KMS-11 (cell line): Measurements from ENCODE around the gene KATNAL1.

ENCODE experiments used
- H2AFZ ChIP-seq: fragments of 200-600 bp; sonication (generic); 2 replicates; pipeline ENCODE4 v1.6.1; 2016; ENCODE audit warnings: antibody characterized with exemption, mixed run types, low read depth
- H3K27ac ChIP-seq: fragments of 200-600 bp; sonication (generic); 2 replicates; pipeline ENCODE4 v1.6.1; 2016; ENCODE audit warnings: mild to moderate bottlenecking, mixed run types
- H3K27me3 ChIP-seq: fragments of 200-600 bp; sonication (generic); 2 replicates; pipeline ENCODE4 v1.6.1; 2017; ENCODE audit warnings: mild to moderate bottlenecking, low read depth, mixed run types, moderate library complexity; ENCODE audit not compliant: insufficient read depth
- H3K36me3 ChIP-seq: fragments of 200-600 bp; sonication (generic); 2 replicates; pipeline ENCODE4 v1.6.1; 2017; ENCODE audit warnings: mild to moderate bottlenecking, mixed run types; ENCODE audit not compliant: insufficient read depth
- H3K4me1 ChIP-seq: fragments of 200-600 bp; sonication (generic); 2 replicates; pipeline ENCODE4 v1.6.1; 2016; ENCODE audit warnings: mild to moderate bottlenecking, low read depth, mixed run types; ENCODE audit not compliant: poor library complexity, severe bottlenecking
- H3K4me2 ChIP-seq: fragments of 200-600 bp; sonication (generic); 2 replicates; pipeline ENCODE4 v1.7.0; 2016; ENCODE audit warnings: mild to moderate bottlenecking, mixed run types
- H3K4me3 ChIP-seq: fragments of 200-600 bp; sonication (generic); IDR thresholded peaks from 2 replicates; pipeline ENCODE4 v1.6.1; 2017; ENCODE audit warnings: low read depth, low read length, mixed read lengths; ENCODE audit not compliant: insufficient read depth
- H3K79me2 ChIP-seq: fragments of 200-600 bp; sonication (generic); 2 replicates; pipeline ENCODE4 v1.6.1; 2016; ENCODE audit warnings: low read depth, mixed run types; ENCODE audit not compliant: insufficient read depth
- H3K9ac ChIP-seq: fragments of 200-600 bp; sonication (generic); 2 replicates; pipeline ENCODE4 v1.6.1; 2016; ENCODE audit warnings: mild to moderate bottlenecking, mixed run types
- H4K20me1 ChIP-seq: fragments of 200-600 bp; sonication (generic); 2 replicates; pipeline ENCODE4 v1.6.1; 2016; ENCODE audit warnings: mild to moderate bottlenecking, mixed run types; ENCODE audit not compliant: insufficient read depth
- CTCF ChIP-seq: fragments of 200-600 bp; sonication (generic); conservative IDR thresholded peaks from 2 replicates; pipeline ENCODE4 v1.6.1; 2017; ENCODE audit warnings: low read depth, mild to moderate bottlenecking, antibody characterized with exemption, low read length, moderate library complexity, mixed read lengths

The KATNAL1 gene

GRCh38 chr13:30321256-30321655 lies 13.9 kb upstream of the KATNAL1 start:
- Histone ChIP-seq H3K36me3 (no peaks in the 10 kb centered on the region), H3K79me2 (no peaks in the 10 kb centered on the region), H3K27me3 (no peaks in the 10 kb centered on the region), H3K9ac (no peak overlapping the region), H3K4me2 (no peak overlapping the region), H4K20me1 (no peaks in the 10 kb centered on the region), H3K4me3 (no peak overlapping the region), H3K4me1 (no peaks in the 10 kb centered on the region), H2AFZ (no peak overlapping the region), H3K27ac (no peak overlapping the region)
- TF ChIP-seq CTCF = no peak

- no peak overlapping the region for H3K9ac ChIP-seq
- H3K4me2 ChIP-seq = no peak overlapping the region
- H2AFZ ChIP-seq = no peak overlapping the region
- H3K4me1 ChIP-seq = no peaks in the 10 kb centered on the region
- no peaks in the 10 kb centered on the region for H4K20me1 ChIP-seq
- H3K79me2 ChIP-seq = no peaks in the 10 kb centered on the region
- H3K36me3 ChIP-seq = no peaks in the 10 kb centered on the region
- no peak for TF ChIP-seq CTCF
- H3K27ac ChIP-seq = no peak overlapping the region
- H3K4me3 ChIP-seq = no peak overlapping the region
- H3K27me3 ChIP-seq = no peaks in the 10 kb centered on the region
Measured at GRCh38 chr13:30319655-30320054, 12.3 kb upstream of the KATNAL1 start.

GRCh38 chr13:30319130-30319529 lies 11.8 kb upstream of the KATNAL1 start:
- Histone ChIP-seq H3K36me3 (no peaks in the 10 kb centered on the region), H3K9ac (no peak overlapping the region), H3K4me1 (no peaks in the 10 kb centered on the region), H3K79me2 (no peaks in the 10 kb centered on the region), H2AFZ (no peak overlapping the region), H3K27me3 (no peaks in the 10 kb centered on the region), H4K20me1 (no peaks in the 10 kb centered on the region), H3K27ac (no peak overlapping the region), H3K4me3 (no peak overlapping the region), H3K4me2 (no peak overlapping the region)
- TF ChIP-seq CTCF = no peak

GRCh38 chr13:30318026-30318425 lies 10.7 kb upstream of the KATNAL1 start:
- Histone ChIP-seq H3K27me3 (no peaks in the 10 kb centered on the region), H3K9ac (no peak overlapping the region), H3K4me2 (no peak overlapping the region), H3K4me3 (no peak overlapping the region), H4K20me1 (no peaks in the 10 kb centered on the region), H3K27ac (no peak overlapping the region), H3K36me3 (no peaks in the 10 kb centered on the region), H2AFZ (no peak overlapping the region), H3K4me1 (no peaks in the 10 kb centered on the region), H3K79me2 (no peaks in the 10 kb centered on the region)
- TF ChIP-seq CTCF = no peak

GRCh38 chr13:30314562-30314961 lies 7.2 kb upstream of the KATNAL1 start:
- H3K27me3 ChIP-seq = no peaks in the 10 kb centered on the region
- no peak overlapping the region for H3K9ac ChIP-seq
- no peak overlapping the region for H3K4me3 ChIP-seq
- H4K20me1 ChIP-seq = no peaks in the 10 kb centered on the region
- H3K4me2 ChIP-seq = no peak overlapping the region
- no peaks in the 10 kb centered on the region for H3K79me2 ChIP-seq
- no peak overlapping the region for H2AFZ ChIP-seq
- H3K27ac ChIP-seq = no peak overlapping the region
- no peaks in the 10 kb centered on the region for H3K36me3 ChIP-seq
- TF ChIP-seq CTCF = no peak
- no peaks in the 10 kb centered on the region for H3K4me1 ChIP-seq
